GM04504 (cell line): ENCODE measurements around the gene LIMS2.

Experiments used
- DNase-seq: peaks from one replicate; pipeline ENCODE4 v3.0.0-alpha.2; 2012; ENCODE audit warnings: low read depth

The LIMS2 gene

GRCh38 chr2:127633556-127634065 lies 41.7 kb downstream of the LIMS2 start:
- no peak for DNase-seq

DNA sequence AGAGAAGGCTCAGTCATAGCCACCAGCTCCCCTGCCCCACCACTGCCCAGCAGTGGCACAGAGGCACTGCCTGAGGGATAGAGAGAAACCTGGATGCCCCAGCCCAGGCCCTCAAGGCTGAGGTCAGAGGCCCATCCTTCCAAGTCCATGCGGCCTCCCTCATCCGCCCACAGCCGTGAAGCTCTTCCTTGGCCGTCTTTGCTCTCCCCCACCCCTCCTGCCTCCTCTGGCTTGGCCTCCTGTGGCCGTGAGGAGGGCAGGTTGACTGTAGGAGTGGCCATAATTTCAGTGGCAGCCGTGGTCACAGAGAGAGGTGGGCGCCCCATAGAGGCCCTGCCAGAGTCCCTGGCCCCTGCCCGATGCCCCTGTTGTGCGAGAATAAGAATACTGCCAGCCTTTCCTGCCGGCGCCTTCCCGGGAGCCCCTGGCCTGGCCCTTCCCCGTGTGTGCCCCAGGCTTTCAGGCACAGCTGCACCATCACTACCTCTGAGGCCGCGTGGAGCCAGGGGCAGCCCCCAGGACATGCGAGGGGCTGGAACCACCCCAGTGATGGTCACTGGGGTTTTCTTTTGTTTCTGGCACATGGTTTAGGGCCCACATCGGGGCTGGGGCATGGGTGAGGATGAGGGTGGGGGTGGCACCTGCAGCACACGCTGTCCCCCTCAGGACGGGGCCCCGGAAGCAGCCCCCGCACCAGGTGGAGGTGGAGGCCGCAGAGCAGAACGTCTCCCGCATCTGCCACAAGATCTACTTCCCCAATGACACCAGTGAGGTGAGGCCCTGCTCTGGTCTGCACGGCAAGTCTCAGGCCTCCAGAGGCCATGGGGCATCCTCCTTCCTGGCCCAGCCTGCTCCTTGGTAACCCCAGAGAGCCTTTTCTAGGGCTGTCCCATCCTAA lies 42.5 kb downstream of the LIMS2 start:
- DNase-seq: no peak

DNA sequence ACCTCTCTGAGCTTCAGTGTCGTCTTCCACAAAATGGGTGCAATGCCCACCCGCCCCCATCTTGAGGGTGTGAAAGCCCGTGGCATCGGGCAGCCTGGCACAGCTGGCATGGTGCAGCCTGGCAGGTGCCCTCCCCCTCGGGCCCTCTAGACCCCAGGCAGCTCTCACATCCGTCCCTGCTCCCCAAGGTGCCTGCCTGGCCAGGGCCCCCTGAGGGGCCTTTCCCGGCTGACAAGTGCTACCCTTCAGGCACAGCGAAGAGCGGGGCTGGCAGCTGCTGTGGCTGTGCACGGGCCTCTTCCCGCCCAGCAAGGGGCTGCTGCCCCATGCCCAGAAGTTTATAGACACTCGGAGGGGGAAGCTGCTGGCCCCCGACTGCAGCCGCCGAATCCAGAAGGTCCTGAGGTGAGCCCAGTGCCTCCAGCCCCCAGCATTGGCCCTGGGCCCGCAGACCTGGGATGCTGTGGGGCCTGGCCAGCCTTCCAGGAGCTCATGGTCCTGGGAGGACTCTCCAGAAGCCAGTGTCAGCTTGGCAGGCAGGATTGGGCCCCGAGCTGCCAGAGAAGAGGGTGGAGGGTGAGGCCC lies 43.2 kb downstream of the LIMS2 start:
- DNase-seq: no peak

DNA sequence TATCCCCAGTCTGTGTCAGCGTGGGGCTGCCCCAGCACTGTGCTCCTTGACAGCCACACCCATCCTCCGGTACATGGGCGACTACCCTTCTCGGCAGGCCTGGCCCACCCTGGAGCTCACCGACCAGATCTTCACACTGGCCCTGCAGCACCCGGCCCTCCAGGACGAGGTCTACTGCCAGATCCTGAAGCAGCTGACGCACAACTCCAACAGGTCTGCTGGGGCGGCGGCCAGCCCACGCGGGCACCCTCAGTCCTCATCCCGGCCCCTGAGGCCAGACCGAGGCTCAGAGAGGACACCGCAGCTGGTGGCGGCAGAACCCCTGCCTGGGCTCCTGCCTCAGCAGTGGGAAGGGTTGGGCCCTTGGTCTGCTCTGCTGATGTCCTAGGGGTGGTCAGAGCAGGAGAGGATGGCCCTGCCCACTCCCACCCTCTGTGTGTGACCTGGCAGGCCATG lies 43.8 kb downstream of the LIMS2 start:
- DNase-seq: no peak

DNA sequence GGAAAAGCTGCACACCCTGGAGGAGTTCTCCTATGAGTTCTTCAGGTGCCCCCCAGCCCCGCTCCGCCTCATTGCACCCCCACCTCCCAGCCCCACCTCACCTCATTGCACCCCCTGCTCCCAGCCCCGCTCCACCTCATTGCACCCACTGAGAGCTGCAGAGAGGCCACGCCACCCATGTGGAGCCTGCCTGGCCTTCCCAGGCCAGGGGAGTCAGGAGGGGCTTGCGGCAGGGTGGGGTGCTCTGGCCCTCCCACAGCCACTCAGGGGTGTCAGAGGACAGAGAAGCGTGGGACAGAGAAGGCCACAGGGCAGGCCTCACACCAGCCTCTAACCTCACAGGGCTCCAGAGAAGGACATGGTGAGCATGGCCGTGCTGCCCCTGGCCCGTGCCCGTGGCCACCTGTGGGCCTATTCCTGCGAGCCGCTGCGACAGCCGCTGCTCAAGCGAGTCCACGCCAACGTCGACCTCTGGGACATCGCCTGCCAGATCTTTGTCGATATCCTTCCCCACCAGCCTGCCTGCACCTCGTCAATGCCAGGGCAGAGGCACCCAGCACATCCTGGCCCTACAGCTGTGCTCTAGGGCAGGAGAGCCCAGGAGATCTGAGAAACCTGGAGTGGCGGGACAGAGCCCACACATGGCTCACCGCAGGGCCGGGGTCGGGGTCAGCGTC lies 44.3 kb downstream of the LIMS2 start:
- no peak for DNase-seq

- no peak for DNase-seq
Observed at GRCh38 chr2:127630096-127630863, 45.0 kb downstream of the LIMS2 start.

- no peak for DNase-seq
Observed at GRCh38 chr2:127629637-127630036, 45.7 kb downstream of the LIMS2 start.

DNA sequence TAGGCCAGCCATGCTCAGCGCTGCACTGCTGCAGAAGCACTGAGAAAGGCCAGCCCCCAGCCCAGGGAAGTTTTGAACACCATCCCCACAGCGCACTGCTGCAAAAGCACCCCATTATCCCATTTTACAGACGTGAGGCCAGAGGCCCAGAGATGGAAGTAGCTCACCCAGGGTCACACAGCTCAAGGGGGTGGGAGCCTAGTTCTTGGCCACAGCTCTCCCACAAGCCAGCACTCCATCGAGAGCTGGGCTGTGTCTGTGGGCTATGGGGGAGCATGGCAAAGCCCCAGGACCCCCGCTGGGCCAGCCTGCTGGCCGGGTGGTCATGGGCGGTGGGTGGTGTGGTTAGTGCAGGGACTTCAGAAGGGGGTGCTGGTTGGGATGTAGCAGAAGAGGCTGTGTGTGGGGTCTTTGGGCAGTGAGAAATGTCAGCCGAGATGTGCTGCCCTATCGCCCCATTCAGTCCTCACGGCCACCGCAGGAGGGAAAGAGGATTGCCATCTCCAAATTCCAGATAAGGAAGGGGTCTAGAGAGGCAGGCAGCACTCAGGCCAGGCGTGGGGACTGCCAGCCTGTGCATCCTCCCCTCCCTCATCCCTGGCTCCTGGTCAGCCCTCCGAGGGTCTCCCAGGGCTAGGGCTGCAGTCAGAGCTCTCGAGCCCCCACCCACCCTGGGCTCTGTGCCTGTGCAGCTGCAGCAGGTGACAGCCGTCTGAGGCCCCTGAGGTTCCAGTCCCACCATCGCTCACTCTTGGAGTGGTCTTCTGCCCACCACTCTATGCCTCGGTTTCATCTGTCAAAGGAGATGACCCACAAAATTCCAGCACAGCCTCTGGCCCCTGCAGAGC lies 46.3 kb downstream of the LIMS2 start:
- DNase-seq: no peak

- no peak for DNase-seq
Observed at GRCh38 chr2:127627740-127628571, 47.4 kb downstream of the LIMS2 start.

DNA sequence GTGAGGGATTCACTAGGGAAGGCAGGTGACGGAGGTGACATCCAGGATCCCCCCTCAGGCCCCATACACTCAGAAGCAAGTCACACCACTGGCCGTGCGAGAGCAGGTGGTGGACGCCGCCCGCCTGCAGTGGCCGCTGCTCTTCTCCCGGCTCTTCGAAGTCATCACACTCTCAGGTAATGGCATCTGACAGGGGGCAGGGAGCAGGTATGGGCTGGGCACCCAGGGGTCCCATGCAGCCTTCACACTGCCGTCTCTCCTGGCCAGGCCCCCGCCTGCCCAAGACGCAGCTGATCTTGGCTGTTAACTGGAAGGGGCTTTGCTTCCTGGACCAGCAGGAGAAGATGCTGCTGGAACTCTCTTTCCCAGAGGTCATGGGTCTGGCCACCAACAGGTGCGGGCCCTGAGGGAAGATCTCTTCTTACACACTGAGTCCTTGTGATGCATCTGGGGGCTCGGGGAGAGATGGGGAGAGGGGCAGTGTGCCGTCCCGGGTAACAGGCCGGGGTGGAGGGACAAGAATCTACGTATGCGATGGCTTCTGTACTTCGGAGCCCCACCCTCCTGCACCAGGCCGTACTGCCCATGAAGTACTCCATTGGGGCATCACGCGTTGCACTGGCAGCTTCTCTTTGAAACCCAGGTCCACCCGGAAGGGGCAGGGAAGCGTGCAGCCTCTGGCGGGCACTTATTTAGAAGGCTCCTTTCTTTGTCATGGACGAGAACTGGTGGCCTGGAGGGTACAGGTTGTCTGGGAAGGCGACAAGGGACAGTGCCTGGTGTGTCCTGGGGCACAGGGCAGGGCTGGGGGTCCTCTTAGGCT lies 48.2 kb downstream of the LIMS2 start:
- DNase-seq: no peak

DNA sequence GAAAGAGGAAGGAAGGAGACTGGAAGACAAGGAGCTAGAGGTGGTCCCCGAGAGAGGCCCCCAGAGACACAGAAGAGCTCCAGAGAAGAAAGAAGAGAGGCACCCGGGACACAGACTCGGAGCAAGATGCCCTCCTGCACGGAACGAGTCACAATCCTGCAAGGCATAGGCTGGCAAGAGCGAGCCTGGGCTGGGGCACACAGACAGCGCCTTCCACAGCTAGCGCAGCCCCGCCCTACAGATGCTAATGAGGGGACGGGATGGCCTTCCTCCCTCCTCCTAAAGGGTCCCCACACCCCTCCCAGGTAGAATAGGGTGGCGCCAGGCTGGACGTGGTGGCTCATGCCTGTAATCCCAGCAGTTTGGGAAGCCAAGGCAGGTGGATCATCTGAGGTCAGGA lies 49.2 kb downstream of the LIMS2 start:
- no peak for DNase-seq

DNA sequence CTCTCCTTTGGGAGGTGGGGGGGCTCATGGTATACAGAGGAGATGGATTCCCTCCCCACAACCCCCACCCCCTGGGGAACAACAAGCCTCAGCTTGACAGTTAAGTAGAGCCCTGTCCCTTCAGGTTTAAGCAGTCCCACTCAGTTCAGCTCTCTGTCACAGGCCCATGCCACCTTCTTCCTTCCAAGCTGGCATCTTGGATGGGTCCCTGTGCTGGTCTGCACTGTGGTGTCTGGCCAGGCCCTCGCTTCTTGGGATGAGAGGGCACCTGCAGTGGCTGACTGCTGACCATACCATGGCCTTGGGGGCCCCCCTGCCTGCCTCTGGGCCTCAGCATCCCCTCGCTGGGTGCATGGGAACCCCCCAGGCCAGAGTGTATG lies 49.8 kb downstream of the LIMS2 start:
- no peak for DNase-seq

DNA sequence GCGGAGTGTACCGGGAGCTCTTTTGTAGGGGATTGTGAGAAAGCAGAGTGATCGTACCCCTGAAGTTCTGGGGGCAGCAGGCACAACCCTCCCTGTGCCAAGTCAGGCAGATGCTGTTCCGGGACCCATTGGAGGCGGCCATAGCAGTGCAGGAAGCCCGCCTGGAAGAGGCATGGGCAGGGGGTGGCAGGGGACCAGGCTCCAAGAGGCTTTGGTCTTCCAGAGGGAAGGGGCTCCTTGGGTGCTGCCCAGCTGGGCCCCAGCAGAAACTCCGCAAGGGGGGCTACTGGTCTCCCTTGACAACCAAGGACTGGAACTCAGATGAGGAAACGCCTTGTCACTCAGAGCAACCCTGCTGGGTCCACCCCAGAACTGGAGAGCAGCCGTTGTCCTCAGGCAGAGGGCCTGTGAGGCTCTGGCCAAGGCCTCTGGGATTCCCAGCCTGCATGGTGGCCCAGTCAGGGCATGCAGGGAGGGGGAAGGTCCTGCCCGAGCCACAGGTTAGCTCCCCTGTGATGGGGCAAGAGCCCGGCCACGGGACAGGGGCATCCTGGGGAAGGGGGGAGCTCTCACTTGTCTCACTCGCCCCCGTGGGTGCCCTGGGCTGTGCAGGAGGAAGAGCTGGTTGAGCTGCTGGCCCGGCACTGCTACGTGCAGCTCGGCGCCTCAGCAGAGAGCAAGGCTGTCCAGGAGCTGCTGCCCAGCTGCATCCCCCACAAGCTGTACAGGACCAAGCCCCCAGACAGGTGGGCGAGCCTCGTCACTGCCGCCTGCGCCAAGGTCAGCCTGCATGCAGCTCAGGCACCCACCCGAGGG lies 50.4 kb downstream of the LIMS2 start:
- DNase-seq: no peak

- no peak for DNase-seq
Observed at GRCh38 chr2:127624320-127624755, 51.0 kb downstream of the LIMS2 start.

DNA sequence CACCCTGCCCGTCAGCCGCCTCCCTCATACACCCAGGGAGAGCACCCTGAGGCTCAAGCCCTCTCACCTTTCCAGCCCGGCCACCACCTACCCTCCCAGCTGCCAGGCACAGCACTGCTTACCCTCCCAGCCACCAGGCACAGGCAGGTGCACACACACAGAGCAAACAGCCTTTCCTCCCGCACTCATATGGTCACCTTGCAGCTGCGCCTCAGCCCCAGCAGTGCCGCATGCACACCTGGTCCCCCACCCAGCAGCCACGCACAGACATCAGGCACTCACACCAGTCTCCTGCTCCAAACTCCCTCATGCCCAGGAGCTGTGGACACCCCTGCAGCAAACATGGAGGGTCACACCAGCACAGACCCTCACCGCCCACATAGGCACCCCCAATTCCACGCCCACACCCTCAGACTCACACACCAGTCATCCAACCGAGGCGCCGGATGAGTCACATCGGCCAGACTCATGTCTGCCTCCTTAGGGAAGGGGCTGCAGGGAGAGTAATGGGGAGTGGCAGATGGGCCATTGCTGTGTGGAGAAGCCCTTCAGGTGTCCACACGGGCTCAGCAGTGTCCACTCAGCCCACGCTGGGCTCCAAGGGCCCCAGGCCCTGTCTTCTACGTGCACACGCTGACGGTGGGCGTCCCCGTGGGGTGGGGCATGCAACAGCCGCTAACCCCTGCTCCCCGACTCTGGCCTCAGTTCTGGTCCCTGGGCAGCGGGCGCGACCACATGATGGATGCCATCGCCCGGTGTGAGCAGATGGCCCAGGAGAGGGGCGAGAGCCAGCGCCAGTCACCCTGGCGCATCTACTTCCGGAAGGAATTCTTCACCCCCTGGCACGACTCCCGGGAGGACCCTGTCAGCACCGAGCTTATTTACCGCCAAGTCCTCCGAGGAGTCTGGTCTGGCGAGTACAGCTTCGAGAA lies 51.7 kb downstream of the LIMS2 start:
- DNase-seq: no peak

DNA sequence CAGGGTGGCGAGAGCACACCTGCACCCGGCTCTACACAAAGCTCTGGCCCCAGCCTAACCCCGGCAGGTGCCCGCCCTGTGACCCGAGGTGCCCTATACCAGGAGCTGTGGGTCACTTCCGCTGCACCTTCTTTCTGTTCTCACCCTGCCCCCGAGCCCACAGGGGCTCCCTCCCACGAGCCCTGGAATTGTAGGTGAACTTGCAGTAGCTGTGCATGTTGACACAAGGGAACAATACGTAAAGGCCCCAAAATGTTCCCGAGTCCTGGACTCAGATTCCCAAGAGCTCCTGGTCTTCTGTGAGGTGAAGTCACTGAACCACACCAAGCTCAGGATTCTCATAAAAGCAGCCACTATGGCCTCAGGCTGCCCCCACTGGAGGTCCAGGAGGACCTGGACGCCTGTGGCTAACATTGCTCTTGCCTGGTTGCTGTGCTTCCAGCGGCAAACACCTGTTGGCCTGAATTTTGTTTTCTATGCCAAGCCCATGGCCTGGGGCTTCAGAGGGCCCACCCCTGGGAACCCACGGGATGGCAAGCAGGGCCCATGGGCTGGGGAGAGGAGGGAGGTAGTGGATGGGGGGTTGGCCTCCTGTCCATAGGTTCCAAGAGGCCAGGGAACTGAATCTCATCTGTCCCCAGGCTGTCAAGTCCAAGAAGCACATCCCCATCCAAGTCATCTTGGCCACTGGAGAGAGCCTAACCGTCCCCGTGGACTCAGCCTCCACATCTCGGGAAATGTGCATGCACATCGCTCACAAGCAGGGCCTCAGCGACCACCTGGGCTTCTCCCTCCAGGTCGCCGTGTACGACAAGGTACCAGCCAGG lies 52.6 kb downstream of the LIMS2 start:
- no peak for DNase-seq
